Keratinocyte (primary cell): Measurements from ENCODE around the gene SLC35E2B. TPM values are rescaled to one million over a fixed set of nuclear protein-coding genes. Genes with fewer than 3 reads are reported as not detected.

Source experiments
- DNase-seq: peaks from one replicate; pipeline ENCODE4 v3.0.0-alpha.2; 2011; ENCODE audit warnings: low read depth, missing footprints, low spot score
- FAIRE-seq: peaks from 2 replicates; lab custom pipeline; 2011; peaks lifted over from hg19 to GRCh38; lab: Jason Lieb, UNC
- H2AFZ ChIP-seq: 2 replicates; pipeline ENCODE4 v1.6.0; 2012; ENCODE audit warnings: low read length, control low read depth, inconsistent platforms; ENCODE audit not compliant: control insufficient read depth
- H3K27ac ChIP-seq: 2 replicates; pipeline ENCODE4 v1.5.1; 2011; ENCODE audit warnings: low read length; ENCODE audit not compliant: control insufficient read depth, insufficient read depth
- H3K27me3 ChIP-seq: 3 replicates; pipeline ENCODE4 v1.6.0; 2011; ENCODE audit warnings: low read length; ENCODE audit not compliant: control insufficient read depth, insufficient read depth; ENCODE audit errors: extremely low read depth
- H3K36me3 ChIP-seq, 2 experiments: 2 replicates in 1 of 2; 3 replicates in 1 of 2; pipeline ENCODE4 v1.5.1; 2011; ENCODE audit warnings: low read length in 2 of 2, mild to moderate bottlenecking in 1 of 2; ENCODE audit not compliant: control insufficient read depth in 2 of 2, insufficient read depth in 2 of 2; ENCODE audit errors: extremely low read depth in 1 of 2
- H3K4me1 ChIP-seq: 3 replicates; pipeline ENCODE4 v1.5.1; 2011; ENCODE audit warnings: low read length; ENCODE audit not compliant: control insufficient read depth, insufficient read depth; ENCODE audit errors: extremely low read depth
- H3K4me2 ChIP-seq: 3 replicates; pipeline ENCODE4 v1.6.0; 2011; ENCODE audit warnings: low read depth, low read length; ENCODE audit not compliant: control insufficient read depth, insufficient read depth; ENCODE audit errors: extremely low read depth
- H3K4me3 ChIP-seq, 3 experiments: fragments of 200-600 bp in 1 of 3; sonication (generic) in 1 of 3; 2 replicates in 2 of 3; 3 replicates in 1 of 3; pipeline ENCODE4 v1.5.1; 2011 to 2016; ENCODE audit warnings: low read length in 3 of 3, mild to moderate bottlenecking in 3 of 3, control low read depth in 2 of 3, inconsistent platforms in 1 of 3, low read depth in 1 of 3, mixed read lengths in 1 of 3, mixed run types in 1 of 3, moderate library complexity in 1 of 3; ENCODE audit not compliant: control insufficient read depth in 2 of 3, insufficient read depth in 2 of 3; ENCODE audit errors: extremely low read depth in 1 of 3
- H3K79me2 ChIP-seq: 2 replicates; pipeline ENCODE4 v1.6.0; 2012; ENCODE audit warnings: low read length; ENCODE audit not compliant: control insufficient read depth, insufficient read depth
- H3K9ac ChIP-seq: 3 replicates; pipeline ENCODE4 v1.6.0; 2011; ENCODE audit warnings: low read length; ENCODE audit not compliant: control insufficient read depth, insufficient read depth; ENCODE audit errors: extremely low read depth
- H3K9me1 ChIP-seq: 3 replicates; pipeline ENCODE4 v1.6.0; 2011; ENCODE audit warnings: low read length; ENCODE audit not compliant: control insufficient read depth, insufficient read depth; ENCODE audit errors: extremely low read depth
- H3K9me3 ChIP-seq: 2 replicates; pipeline ENCODE4 v1.5.1; 2012; ENCODE audit warnings: low read depth, low read length; ENCODE audit not compliant: control insufficient read depth
- H4K20me1 ChIP-seq: 3 replicates; pipeline ENCODE4 v1.6.0; 2011; ENCODE audit warnings: low read length; ENCODE audit not compliant: control insufficient read depth, insufficient read depth; ENCODE audit errors: extremely low read depth
- EZH2 ChIP-seq: IDR thresholded peaks from one replicate; pipeline ENCODE4 v1.6.1; 2012; ENCODE audit warnings: inconsistent platforms, mild to moderate bottlenecking, low read length, moderate library complexity
- dilution Hi-C: fragments of 300-500 bp; cut with MboI; formaldehyde crosslinking; loops from one replicate; pipeline ENCODE4 v1.7.0; 2020; ENCODE audit warnings: low sequenced_read_pairs; ENCODE audit not compliant: extremely low pct_ligation_motif_present
- polyA plus RNA-seq, 5 experiments: library from polyadenylated mRNA; depleted of rRNA in 3 of 5; stranded (reverse) in 3 of 5; stranded (forward) in 1 of 5; unstranded in 1 of 5; fragments of >200 nt; gene quantifications; 1 replicate in 1 of 5; 2 replicates in 3 of 5; 3 replicates in 1 of 5; pipeline versions ENCODE4 v1.2.1 to v1.2.3, GENCODE V29; 2011 to 2012; ENCODE audit warnings: missing spikeins in 2 of 5, low read depth in 1 of 5, low replicate concordance in 1 of 5
- TF ChIP-seq, protein P1 (sequence below), 3 experiments: IDR thresholded peaks in 1 of 3; conservative IDR thresholded peaks in 1 of 3; optimal IDR thresholded peaks in 1 of 3; 2 replicates in 2 of 3; 3 replicates in 1 of 3; pipeline versions ENCODE3 to v1.5.1; 2011; ENCODE audit warnings: low read length in 3 of 3, mild to moderate bottlenecking in 3 of 3, moderate library complexity in 2 of 3, control low read depth in 1 of 3, inconsistent platforms in 1 of 3; ENCODE audit not compliant: insufficient read depth in 2 of 3; ENCODE audit errors: extremely low read depth in 1 of 3

SLC35E2B gene
- polyA plus RNA-seq, 1 donor (not counting 4 experiments of a cell fraction or from before 2014, with no cell fraction given), result 10.3 TPM

DNA sequence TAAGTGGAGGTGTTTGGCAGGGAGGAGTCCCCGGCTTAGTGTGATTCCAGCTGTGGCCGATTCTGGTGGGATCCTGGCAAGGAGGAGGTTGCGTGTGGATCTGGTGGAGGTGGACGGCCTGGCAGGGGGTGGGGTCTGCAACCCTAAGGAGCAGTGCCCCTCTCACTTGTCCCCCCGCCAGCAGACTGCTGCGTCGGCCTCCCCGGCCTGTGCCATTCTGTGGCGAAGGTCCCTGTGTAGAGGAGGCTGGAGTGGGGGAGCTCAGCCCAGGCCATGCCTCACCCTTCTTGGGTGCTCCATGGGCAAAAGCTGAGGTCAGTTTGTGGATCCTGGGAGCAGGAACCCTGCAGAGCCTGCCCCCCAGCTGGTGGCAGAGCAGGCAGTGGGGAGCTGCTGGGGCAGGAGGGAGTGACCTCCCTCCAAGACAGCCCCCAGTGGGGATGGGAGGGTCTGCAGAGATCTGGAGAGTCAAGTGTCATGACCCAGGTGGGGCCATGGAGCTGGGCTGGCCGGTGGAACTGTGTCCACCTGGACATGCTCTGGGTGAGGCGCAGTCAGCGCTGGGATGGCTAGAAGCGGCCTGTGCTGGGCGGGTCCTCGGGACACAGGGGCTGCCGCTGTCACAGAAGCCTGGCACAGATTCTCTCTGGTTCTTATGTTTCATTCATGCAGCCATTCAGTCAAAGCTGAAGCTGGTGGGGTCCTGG, 72.0 kb downstream of the SLC35E2B start:
- Histone ChIP-seq H2AFZ (no peak overlapping the region), H3K27me3 (no peaks in the 10 kb centered on the region), H3K36me3 (peaks cover 0 to 3% of the 10 kb centered on the region in 2 experiments), H3K79me2 (peaks cover 8% of the 10 kb centered on the region), H3K9me1 (no peaks in the 10 kb centered on the region), H3K27ac (no peak overlapping the region), H3K4me3 (no peak overlapping the region), H3K4me1 (peaks cover 7% of the 10 kb centered on the region), H3K4me2 (no peak overlapping the region), H4K20me1 (no peaks in the 10 kb centered on the region), H3K9ac (no peak overlapping the region), H3K9me3 (no peaks in the 10 kb centered on the region)
- DNase-seq, result no peak
- TF ChIP-seq EZH2, result no peak
- TF ChIP-seq, protein P1, sequence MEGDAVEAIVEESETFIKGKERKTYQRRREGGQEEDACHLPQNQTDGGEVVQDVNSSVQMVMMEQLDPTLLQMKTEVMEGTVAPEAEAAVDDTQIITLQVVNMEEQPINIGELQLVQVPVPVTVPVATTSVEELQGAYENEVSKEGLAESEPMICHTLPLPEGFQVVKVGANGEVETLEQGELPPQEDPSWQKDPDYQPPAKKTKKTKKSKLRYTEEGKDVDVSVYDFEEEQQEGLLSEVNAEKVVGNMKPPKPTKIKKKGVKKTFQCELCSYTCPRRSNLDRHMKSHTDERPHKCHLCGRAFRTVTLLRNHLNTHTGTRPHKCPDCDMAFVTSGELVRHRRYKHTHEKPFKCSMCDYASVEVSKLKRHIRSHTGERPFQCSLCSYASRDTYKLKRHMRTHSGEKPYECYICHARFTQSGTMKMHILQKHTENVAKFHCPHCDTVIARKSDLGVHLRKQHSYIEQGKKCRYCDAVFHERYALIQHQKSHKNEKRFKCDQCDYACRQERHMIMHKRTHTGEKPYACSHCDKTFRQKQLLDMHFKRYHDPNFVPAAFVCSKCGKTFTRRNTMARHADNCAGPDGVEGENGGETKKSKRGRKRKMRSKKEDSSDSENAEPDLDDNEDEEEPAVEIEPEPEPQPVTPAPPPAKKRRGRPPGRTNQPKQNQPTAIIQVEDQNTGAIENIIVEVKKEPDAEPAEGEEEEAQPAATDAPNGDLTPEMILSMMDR (optimal IDR thresholded peaks at IDR 0.05 in 1 of 3, IDR thresholded peaks at IDR 0.05 in 1 of 3, conservative IDR thresholded peaks at IDR 0.05 in 1 of 3; ENCODE audit: extremely low read depth in 1 of 3, insufficient read depth in 2 of 3, low read length in 3 of 3), result peak in 1 of 3 experiments; percentile 5
- no peak for FAIRE-seq
- dilution Hi-C loops, result no loop called here

DNA sequence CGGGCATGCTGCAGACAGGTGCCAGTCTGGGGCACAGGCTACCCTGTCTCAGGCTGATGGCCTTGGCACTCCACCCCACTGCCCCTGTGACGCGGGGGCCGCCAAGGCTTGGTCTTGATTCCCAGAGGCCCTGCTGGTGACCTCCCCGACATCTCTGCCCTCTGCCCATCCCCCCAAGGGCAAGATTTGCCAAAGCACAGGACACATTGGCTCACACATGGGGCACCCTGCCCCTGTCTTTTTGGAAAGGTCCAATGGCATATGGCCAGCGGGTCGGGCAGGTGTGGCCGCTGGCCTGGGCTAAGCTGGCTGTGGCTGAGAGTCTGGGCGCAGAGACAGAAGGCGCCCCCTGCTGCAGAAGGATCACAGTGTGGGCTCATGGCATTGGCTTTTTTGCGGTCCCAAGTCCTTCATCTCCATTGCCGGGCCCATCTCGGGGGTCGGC, 72.7 kb downstream of the SLC35E2B start:
- no peak overlapping the region for H3K4me3 ChIP-seq
- dilution Hi-C loops, result no loop called here
- FAIRE-seq (no peak), DNase-seq (no peak)
- H3K9me3 ChIP-seq, result no peaks in the 10 kb centered on the region
- H3K9me1 ChIP-seq, result no peaks in the 10 kb centered on the region
- no peak overlapping the region for H3K9ac ChIP-seq
- H2AFZ ChIP-seq, result no peak overlapping the region
- no peaks in the 10 kb centered on the region for H4K20me1 ChIP-seq
- no peak for TF ChIP-seq EZH2
- TF ChIP-seq, protein P1 (optimal IDR thresholded peaks at IDR 0.05 in 1 of 3, IDR thresholded peaks at IDR 0.05 in 1 of 3, conservative IDR thresholded peaks at IDR 0.05 in 1 of 3; ENCODE audit: extremely low read depth in 1 of 3, insufficient read depth in 2 of 3, low read length in 3 of 3), result peak; percentile 23 to 49 (median 31)
- no peak overlapping the region for H3K27ac ChIP-seq
- no peaks in the 10 kb centered on the region for H3K27me3 ChIP-seq
- H3K79me2 ChIP-seq, result peaks cover 9% of the 10 kb centered on the region
- peaks cover 0 to 3% of the 10 kb centered on the region in 2 experiments for H3K36me3 ChIP-seq
- H3K4me2 ChIP-seq, result no peak overlapping the region
- H3K4me1 ChIP-seq, result peaks cover 7% of the 10 kb centered on the region
